HUDEP-2 (cell line): ENCODE measurements around the gene SCAPER.
"Not testable (repeated sequence)": the region's sequence is repeated elsewhere in the genome, so short reads cannot be mapped to it uniquely, and the experiment has no call there.

ENCODE experiments used
- DNase-seq, 76 experiments: peaks; one replicate each; lab custom pipeline; 2025; ENCODE audit not compliant: unreplicated experiment in 76 of 76; lab: John Stamatoyannopoulos, UW

The SCAPER gene

DNA sequence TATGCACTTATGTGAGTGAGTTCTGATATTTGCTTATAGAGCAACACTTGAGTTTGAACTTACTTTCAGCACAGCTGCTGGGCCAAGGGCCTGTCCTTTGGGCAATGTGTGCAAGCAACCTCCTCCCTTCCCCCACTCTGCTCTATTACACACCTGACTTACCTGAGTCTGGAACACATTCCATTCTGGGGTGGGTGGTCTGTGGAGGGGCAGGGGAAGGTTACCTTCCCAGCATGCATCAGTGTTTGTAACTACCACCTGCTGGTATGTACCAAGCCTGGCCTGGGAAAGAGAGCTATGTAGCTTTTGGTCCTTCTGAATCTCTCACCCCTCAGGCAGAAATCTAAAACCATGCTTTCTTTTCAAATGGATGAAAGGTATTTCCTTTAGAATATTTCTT is 465.6 kb downstream of the SCAPER start:
- no peak for DNase-seq

DNA sequence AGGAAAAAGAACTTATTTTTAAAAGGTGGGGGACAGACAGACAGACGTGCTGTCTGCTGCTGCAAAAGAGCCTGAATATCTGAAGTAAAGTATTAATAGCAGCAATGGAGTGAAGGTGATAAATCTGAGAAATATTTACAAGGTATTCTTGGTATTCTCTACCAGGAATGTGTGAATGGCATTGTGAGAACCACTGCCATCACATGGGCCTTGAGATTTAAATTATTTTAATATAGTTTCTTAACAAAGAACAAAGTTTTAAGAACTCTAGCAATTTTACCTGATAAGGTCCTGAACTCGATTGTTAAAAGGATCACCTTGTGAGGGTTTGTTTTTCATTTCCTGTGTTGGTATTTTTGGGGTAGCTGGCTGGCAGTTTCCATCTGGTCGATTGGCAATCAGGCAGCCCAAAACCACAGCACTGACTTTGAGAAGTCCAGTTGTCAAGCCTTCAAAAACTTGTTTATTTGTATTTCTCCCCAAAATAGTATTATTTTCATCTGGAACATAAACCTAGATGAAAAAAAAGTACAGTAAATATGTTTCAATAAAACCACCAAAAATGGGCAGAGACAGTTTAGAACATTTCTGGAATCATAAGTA is 471.2 kb downstream of the SCAPER start:
- no peak for DNase-seq

DNA sequence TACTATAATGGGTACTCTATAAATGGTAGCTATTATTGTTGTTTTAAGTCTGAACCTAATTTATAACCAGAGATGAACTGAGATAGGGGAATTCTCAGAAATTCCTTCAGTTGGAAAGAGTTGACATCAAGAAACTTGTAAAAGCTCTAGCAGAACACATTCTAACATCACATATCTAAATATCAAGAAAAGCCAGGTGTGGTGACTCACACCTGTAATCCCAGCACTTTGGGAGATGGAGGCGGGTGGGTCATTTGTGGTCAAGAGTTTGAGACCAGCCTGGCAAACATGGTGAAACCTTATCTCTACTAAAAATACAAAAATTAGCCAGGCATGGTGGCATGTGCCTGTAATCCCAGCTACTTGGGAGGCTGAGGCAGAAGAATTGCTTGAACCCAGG is 472.1 kb downstream of the SCAPER start:
- not testable (repeated sequence) for DNase-seq

DNA sequence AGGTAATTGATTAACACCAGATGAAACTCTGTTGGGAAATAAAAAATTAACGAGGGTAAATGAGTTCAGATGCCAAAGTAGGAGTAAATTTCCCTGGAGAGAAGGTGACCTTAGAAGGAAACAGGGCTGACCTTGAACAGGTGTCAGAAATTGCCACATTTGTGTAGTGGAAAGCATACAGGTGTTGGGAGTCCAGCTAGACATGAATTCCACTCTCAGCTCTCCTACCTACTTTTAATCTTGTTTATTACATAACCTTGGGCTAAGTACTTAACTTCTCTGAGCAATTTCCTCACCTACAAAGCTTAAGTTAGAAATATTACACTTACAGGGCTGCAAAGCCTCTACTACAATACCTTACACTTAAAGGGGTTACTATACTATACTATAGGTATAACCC is 472.5 kb downstream of the SCAPER start:
- no peak for DNase-seq

DNA sequence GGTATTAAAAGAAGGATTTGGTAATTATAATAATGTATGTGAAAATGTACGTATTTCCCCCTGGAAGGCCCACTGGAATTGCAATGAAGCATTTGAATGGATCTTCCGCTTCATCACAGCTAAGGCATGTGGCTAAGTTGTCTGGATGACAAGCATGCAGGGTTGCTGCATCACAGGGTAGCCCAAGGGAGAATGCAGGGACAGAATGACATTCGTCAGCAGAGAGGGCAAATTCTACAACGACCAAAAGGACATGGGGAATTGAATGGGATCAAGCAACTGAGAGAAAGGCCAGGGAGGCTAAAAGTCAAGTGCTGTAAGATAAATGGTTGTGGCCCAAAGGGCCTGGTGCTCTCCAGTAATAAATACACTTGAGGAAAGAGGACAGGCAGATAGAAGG is 473.2 kb downstream of the SCAPER start:
- DNase-seq, result no peak

DNA sequence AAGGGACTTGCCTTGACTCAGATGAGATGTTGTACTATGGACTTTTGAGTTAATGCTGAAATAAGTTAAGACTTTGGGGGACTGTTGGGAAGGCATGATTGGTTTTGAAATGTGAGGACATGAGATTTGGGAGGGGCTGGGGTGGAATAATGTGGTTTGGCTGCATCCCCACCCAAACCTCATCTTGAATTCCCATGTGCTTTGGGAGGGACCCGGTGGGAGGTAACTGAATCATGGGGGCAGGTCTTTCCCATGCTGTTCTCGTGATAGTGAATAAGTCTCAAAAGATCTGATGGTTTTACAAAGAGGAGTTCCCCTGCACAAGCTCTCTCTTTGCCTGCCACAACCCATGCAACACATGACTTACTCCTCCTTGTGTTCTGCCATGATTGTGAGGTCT is 474.4 kb downstream of the SCAPER start:
- not testable (repeated sequence) for DNase-seq

DNA sequence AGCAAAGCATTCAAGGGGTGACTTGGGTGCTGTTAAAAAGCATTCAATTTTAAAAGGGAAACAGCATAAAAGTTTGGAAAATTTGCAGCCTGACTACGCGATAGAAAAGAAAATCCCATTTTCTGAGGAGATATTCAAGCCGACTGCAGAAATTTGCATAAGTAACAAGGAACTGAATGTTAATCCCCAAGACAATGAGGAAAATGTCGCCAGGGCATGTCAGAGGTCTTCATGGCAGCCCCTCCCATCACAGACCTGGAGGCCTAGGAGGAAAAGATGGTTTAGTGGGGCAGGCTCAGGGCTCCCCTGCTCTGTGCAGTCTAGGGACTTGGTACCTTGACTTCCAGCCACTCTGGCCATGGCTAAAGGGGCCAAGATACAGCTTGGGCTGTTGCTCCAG is 475.5 kb downstream of the SCAPER start:
- no peak for DNase-seq

DNA sequence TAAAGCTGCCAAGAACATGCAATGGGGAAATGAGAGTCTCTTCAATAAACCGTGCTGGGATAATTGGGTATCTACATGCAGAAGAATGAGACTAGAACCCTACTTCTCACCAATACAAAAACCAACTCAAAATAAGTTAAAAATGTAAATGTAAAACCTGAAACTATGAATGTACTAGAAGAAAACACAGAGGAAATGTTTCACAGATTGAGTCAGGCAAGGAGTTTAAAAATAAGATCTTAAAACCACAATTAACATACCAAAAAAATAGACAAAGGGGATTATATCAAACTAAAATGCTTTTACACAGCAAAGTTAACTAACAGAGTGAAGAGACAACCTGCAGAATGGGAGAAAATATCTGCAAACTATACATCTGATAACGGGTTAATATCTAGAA is 478.2 kb downstream of the SCAPER start:
- no peak for DNase-seq

DNA sequence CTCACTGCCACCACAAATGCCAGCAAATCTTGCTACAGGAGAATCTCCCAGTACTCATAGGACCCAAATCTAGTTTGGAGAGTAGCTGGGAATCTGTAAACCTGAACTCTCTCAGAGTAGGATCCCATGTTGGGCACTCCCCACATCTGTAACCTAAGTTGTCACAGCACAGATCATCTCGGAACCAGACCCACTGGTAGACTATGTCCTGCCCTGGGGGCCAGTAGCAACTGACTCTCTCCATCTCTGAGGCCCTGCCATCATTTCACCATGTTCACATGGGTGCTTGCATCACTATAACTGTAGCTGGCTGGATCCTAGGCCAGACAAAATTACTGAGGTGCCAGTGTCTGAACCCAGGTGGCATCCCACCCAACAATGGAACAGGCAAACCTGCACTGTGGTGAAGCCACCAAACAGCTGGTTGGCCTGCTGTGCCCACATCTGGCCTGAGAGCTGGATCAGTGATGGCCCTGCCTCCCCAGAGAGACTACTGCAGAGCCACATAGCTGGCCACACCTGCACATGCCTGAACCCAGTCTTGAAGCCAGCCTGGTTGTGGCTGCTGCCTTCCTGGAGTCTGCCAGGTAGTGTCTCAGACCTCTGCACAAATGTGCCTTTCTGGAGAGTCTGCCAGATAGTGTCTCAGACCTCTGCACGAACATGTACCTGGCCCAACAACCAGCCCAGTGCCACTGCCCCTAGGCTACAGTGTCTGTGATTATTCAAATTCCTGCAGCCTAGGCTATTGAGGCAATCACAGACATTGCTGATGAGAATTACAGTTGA is 486.6 kb downstream of the SCAPER start:
- DNase-seq, result no peak

DNA sequence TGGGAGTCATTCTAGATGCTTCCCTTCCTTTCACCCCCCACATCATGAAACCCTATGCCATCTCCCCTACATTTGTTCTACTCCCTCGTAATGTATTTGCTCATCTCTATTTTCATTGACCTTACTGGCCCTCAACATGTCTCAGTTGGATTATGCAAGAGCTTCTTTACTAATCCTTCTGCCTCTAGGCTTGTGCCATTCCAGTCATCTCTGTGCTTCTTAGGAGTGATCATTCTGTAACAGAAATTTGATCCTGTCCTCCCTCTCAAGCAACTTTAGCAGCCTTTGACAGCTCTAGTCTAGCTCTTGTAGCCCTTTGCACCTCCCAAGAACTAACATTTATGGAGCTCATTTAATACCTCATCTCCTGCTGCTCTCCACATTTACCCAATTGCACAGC is 503.9 kb downstream of the SCAPER start:
- DNase-seq, result no peak

DNA sequence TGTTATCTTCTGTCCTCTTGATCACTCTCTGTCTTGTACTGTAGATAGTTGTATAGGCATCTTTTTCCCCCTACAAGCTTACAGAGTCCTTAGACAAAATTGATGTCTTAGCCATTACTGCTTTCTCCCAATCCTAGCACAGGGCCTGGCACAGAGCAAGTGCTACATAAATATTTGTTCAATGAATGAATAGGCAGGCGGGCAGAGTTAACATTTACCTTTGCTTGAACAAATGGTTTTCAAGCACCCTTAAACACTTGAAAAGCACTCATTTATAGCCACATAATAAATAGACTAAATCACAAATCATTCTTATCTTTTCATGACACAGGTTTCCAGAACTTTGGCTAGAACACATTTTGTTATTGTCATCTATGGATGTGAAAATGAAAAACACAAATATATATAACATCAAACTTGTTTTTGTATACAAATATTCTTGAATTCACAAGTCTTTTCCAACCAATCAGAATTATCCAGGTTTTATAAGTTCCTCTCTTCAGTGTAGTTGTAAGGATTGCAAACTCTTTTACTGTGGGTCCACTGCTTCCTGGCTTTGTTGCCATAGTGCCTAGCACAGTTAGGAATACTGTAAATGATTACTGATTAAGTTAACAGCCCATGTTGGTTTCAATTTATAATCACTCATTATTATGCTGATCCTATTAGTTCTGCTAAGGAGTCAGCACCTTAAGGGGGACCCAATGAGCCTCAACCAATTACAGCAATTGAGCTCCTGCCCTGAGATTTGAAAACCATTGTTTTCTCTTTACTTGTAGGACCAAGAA is 506.6 kb downstream of the SCAPER start:
- no peak for DNase-seq

DNA sequence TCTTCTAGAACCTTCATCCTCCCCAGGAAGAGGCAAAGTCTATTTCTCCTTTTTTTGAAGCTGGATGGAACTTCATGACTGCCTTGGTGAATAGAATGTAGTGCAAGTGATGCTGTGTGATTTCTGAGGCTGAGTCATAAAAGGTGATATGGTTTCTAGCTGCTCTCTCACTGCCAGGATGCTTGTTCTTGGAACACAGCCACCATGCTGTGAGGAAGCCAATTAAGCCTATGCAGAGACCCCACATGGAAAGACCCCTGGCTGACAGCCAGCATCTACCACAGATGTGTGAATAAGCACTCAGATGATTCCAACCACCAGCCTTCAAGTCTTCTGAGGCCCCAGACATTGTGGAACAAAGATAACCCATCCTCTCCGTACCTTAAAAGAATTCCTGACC is 511.5 kb downstream of the SCAPER start:
- no peak for DNase-seq

DNA sequence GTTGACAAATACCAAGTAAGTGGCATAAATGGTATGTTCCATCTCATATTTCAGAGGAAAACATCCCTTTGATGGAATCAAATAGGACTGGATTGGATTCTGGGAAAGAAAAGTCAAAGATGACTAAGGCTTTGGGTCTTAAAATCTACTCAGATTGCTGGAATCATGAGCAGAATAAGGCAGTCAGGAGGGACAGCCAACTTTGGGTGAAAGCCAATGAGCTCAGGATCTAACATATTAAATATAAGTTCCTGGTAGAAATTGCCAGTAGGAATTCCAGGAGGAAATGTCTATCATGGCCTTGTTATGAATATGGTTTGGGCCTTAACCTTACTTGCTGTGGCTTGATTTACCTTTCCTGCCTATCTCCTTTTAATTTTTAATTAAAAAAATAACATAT is 513.3 kb downstream of the SCAPER start:
- no peak for DNase-seq

DNA sequence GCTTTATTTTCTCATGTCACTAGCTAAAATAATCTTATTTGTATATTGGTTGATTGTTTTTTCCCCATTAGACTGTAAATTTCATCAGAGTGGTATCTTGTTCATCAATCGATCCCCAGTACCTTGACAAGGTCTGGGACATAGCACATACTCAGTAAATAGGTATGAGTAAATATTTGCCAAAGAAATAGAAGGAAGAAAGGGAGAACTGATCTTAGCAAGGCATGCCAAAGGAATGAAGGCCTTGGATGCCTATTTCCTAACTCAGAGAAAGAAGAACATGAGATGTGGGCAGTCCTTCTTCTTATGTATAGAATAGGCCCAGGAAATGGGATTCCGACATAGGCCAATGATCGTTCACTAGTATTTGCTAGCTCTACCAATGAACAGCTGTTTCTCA is 513.8 kb downstream of the SCAPER start:
- no peak for DNase-seq

DNA sequence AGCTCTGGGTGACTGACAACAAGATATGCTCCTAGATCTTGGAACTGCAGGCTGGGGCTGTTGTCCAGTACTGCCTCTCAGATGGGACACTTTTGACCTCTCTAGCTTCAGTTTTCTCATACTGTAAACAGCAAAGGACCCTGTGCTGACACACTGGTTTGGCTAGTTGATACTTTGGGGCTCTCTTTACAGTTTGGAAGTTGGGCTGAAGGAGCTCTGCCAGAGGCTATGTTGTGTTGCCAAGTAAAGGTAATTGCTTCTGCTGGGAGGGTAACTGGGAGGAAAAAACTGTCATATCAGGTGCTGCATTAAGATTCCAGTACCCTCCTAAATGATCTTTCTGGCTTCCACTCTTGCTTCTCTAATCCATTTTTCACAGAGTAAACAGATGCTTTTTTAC is 514.6 kb downstream of the SCAPER start:
- no peak for DNase-seq

DNA sequence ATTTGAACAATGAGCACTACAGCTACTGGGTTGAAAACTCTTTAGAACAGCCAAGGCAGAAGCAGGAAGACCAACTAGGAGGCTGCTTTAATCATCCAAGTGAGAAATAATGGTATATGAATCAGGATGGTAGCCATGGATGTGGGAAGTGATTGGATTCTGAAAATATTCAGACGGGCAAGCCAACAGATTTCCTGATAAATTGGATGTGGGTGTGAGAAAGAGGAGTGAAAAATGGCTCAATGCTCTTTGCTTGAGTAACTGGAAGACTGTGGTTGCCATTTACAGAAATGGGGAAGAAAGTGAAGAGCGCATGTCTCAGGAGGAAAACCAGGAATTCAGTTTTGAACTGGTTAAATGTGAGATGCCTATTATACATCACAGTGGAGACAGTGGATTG is 518.2 kb downstream of the SCAPER start:
- DNase-seq, result no peak

DNA sequence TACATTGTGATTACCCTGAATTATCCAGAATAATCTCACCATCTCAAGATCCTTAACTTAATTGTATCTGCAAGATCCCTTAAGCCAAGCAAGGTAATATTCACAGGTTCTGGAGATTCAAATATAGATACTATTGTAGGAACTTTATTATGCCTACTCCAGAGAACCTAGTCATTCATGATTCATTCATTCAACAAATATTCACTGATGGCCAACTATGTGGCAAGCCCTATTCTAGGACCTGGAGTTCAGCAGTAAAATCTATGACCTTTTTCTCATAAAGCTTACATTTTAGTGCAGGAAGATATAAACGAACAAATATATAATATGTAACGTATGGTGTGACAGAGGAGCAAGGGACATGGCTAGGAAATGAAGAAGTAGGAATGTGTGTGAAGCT is 519.0 kb downstream of the SCAPER start:
- DNase-seq, result no peak

DNA sequence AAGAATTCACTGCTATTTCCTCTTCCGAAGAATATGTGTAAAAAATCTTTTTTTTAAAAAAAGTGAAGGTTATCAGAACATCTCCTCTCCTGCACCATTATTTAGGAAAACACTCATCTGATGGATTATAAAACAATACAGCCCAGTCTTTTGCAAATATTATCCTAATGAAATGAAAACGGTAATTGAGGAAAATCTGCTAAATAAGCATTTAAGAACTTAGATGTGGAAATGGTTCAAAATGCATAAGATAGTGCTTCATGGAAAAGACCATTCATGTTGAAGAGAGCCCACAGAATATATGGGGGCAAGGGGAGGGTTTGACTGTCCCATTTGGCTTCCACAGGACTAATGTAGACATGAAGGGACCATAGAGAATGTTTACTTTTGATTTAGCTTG is 520.7 kb downstream of the SCAPER start:
- DNase-seq, result no peak

DNA sequence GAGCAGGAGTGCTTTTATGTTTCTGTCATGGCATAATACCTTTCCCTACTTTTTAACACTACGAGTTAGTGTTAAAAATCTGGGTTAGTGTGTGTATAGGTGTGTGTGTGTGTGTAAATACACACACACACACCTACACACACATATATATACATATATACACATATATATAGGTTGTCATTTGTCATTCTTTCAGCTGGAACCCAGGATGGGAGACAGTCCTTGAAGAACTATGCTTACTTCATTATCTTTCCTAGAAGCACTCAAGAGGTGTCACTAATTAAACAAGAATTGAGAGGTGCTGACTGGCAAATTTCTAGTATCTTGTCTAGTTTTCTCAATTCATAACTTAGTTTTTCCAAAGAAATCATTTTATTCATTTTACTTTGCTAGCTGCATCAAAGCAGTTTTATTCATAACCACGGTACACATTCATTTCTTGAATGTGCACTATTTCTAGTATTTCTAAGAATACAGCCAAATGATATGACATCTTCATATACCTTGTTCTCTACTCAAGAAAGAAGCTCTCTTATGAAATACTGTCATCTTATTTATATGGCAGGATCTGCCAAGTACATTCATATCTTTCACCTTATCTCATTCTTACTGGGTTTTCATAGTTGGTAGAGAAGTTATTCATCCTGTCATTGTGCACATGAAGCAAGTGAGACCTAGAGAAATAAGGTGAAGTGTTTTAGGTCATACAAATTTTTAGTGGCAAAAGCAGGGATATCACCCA is 522.0 kb downstream of the SCAPER start:
- DNase-seq, result no peak

DNA sequence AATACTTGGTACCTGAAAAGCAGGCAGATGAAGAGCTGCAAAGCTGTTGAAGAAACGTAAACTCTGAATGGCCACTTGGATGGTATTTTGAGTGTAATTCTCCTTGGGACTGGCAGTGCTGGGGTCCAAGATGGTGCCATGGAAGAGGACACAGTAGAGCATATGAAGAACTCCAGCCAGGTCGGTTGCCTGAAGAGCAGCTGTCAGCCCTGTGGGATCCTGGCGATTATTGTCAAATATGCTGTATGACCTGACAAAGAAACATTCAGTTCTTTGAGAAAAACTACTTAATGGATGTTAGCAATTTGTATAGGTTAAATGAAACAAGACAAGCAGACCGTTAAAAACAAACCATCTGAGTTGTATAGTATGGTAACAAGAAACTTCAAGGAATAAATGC is 523.8 kb downstream of the SCAPER start:
- no peak for DNase-seq

DNA sequence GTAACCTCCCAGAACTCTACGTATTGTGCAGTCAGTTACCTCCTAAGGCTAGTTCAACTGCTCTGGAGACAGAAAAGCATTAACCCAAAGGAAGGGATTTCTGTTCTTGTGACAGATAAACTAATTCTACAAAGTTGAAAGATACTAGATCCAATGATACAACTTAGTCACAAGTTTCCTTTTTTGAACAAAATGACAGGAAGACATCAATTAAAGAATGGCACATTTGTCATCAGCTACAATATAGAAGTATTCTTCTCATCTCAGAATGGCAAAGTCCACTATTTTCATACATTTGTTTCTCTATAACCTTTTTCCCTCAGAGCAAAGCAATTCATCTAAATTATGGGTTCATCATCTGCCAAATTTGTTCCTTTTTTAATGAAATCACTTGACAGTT is 524.9 kb downstream of the SCAPER start:
- no peak for DNase-seq
